H1 (cell line): Measurements from ENCODE around the gene DEK. TPM values are rescaled to one million over a fixed set of nuclear protein-coding genes. Genes with fewer than 3 reads are reported as not detected.
A peak's percentile ranks its signal among the peaks of the same experiment; 100 is the strongest.

Experiments
- CTCF ChIP-seq, 3 experiments: IDR thresholded peaks; 1 replicate in 2 of 3; 2 replicates in 1 of 3; pipeline versions ENCODE4 v1.5.1 to v1.6.1; 2011; ENCODE audit warnings: low read length in 3 of 3, mild to moderate bottlenecking in 3 of 3, inconsistent platforms in 2 of 3, low read depth in 1 of 3, moderate library complexity in 1 of 3; ENCODE audit not compliant: insufficient read depth in 1 of 3; ENCODE audit errors: control extremely low read depth in 1 of 3
- E2F6 ChIP-seq: IDR thresholded peaks from 2 replicates; pipeline ENCODE4 v1.6.1; 2012; ENCODE audit warnings: inconsistent platforms
- HDAC2 ChIP-seq, 2 experiments: fragments of 300-600 bp in 1 of 2; sonication (generic) in 1 of 2; IDR thresholded peaks; 2 replicates each; pipeline ENCODE4 v1.6.1; 2011 to 2012; ENCODE audit warnings: low read depth in 2 of 2, low read length in 2 of 2, mild to moderate bottlenecking in 2 of 2, moderate library complexity in 2 of 2, borderline replicate concordance in 1 of 2, inconsistent platforms in 1 of 2
- KDM1A ChIP-seq: fragments of 200-600, 300-600 bp; sonication (generic); IDR thresholded peaks from 2 replicates; pipeline ENCODE4 v1.7.1; 2016; ENCODE audit warnings: mild to moderate bottlenecking, low read length, borderline replicate concordance
- MAX ChIP-seq: IDR thresholded peaks from 2 replicates; pipeline ENCODE4 v1.6.1; 2012; ENCODE audit warnings: inconsistent platforms
- PHF8 ChIP-seq: fragments of 200-600 bp; sonication (generic); conservative IDR thresholded peaks from 2 replicates; pipeline ENCODE4 v1.7.1; 2012; ENCODE audit warnings: low read depth, mild to moderate bottlenecking, inconsistent platforms, low read length, moderate library complexity
- POLR2A ChIP-seq, 2 experiments: IDR thresholded peaks; 1 replicate in 1 of 2; 2 replicates in 1 of 2; pipeline ENCODE4 v1.6.1; 2011; ENCODE audit warnings: low read depth in 2 of 2, low read length in 2 of 2, mild to moderate bottlenecking in 2 of 2; ENCODE audit errors: control extremely low read depth in 1 of 2
- POLR2AphosphoS5 ChIP-seq: IDR thresholded peaks from 2 replicates; pipeline ENCODE4 v1.6.1; 2011; ENCODE audit warnings: low read depth, low read length
- RAD21 ChIP-seq, 2 experiments: IDR thresholded peaks in 1 of 2; conservative IDR thresholded peaks in 1 of 2; 2 replicates each; pipeline ENCODE4 v1.6.1; 2011; ENCODE audit warnings: low read depth in 2 of 2, low read length in 2 of 2, improper control_type of control experiment in 1 of 2, inconsistent platforms in 1 of 2, mild to moderate bottlenecking in 1 of 2, moderate library complexity in 1 of 2
- RXRA ChIP-seq: IDR thresholded peaks from 2 replicates; pipeline ENCODE4 v1.6.1; 2011; ENCODE audit warnings: low read depth, mild to moderate bottlenecking, low read length, moderate library complexity; ENCODE audit not compliant: insufficient read depth
- SIN3A ChIP-seq, 2 experiments: IDR thresholded peaks in 1 of 2; conservative IDR thresholded peaks in 1 of 2; 2 replicates each; pipeline ENCODE4 v1.6.1; 2011 to 2012; ENCODE audit warnings: low read length in 2 of 2, improper control_type of control experiment in 1 of 2, low read depth in 1 of 2, mild to moderate bottlenecking in 1 of 2
- SP4 ChIP-seq: IDR thresholded peaks from 2 replicates; pipeline ENCODE4 v1.6.1; 2012; ENCODE audit warnings: low read length, inconsistent platforms
- TAF1 ChIP-seq: IDR thresholded peaks from 2 replicates; pipeline ENCODE4 v1.6.1; 2011; ENCODE audit warnings: mild to moderate bottlenecking, low read depth, low read length
- TAF7 ChIP-seq: optimal IDR thresholded peaks from 2 replicates; pipeline ENCODE3; 2011; ENCODE audit warnings: low read depth, mild to moderate bottlenecking, inconsistent platforms, low read length, moderate library complexity, borderline replicate concordance
- TBP ChIP-seq: IDR thresholded peaks from 2 replicates; pipeline ENCODE4 v1.6.1; 2011; ENCODE audit warnings: low read depth, low read length, improper control_type of control experiment
- YY1 ChIP-seq: IDR thresholded peaks from 2 replicates; pipeline ENCODE4 v1.6.1; 2011; ENCODE audit warnings: low read depth, mild to moderate bottlenecking, low read length
- polyA plus RNA-seq, 7 experiments: library from polyadenylated mRNA; depleted of rRNA in 3 of 7; stranded (reverse) in 5 of 7; unstranded in 2 of 7; fragments of >200 nt in 5 of 7; fragments of 200-250 nt in 2 of 7; gene quantifications; 1 replicate in 5 of 7; 2 replicates in 1 of 7; 4 replicates in 1 of 7; pipeline versions ENCODE4 v1.2.1 to v1.2.3, GENCODE V29; 2011 to 2013; ENCODE audit warnings: missing spikeins in 2 of 7, mixed read lengths in 2 of 7
- total RNA-seq: library from RNA; stranded (reverse); fragmentation: NEBNext Ultra II Directional; extraction: Animal tissue kit (Norgen Biotek cat#: 25700); gene quantifications from 2 replicates; pipeline ENCODE4 v1.2.1, GENCODE V29; 2021

The DEK gene
- total and polyA plus RNA-seq, 2 of the 8 experiments (the other 6 are each of a cell fraction or from before 2014, with no cell fraction given): 40.0 to 228 TPM

- TF ChIP-seq SP4 (no peak), POLR2A (IDR thresholded peaks at IDR 0.05; ENCODE audit: control extremely low read depth in 1 of 2, low read depth in 2 of 2, low read length in 2 of 2) (peak; percentile 20 to 78; a peak in 2 of 3 replicates), YY1 (peak; percentile 93), TAF1 (peak; percentile 86), TBP (peak; percentile 66; the same call in 1 of the 2 replicates), CTCF (IDR thresholded peaks at IDR 0.05; ENCODE audit: control extremely low read depth in 1 of 3, insufficient read depth in 1 of 3, low read depth in 1 of 3, low read length in 3 of 3) (peak; percentile 10 to 41 (median 19); a peak in 3 of 4 replicates), RAD21 (IDR thresholded peaks at IDR 0.05 in 1 of 2, conservative IDR thresholded peaks at IDR 0.05 in 1 of 2; ENCODE audit: low read depth in 2 of 2, low read length in 2 of 2) (peak in 1 of 2 experiments; percentile 15; a peak in 1 of 4 replicates), TAF7 (peak; percentile 90), SIN3A (conservative IDR thresholded peaks at IDR 0.05 in 1 of 2, IDR thresholded peaks at IDR 0.05 in 1 of 2; ENCODE audit: low read depth in 1 of 2, low read length in 2 of 2) (0 out of 4 replicates have a peak, but pooled peaks of 1 of the 2 experiments have one; percentile 38), KDM1A (no peak), MAX (0 out of 2 replicates have a peak, but pooled peaks have one; percentile 7), RXRA (no peak), PHF8 (peak; percentile 94), E2F6 (peak; percentile 86), POLR2AphosphoS5 (peak; percentile 0; the same call in 1 of the 2 replicates), HDAC2 (IDR thresholded peaks at IDR 0.05; ENCODE audit: borderline replicate concordance in 1 of 2, low read depth in 2 of 2, low read length in 2 of 2) (peak; percentile 79 to 90; a peak in 3 of 4 replicates)
Measured at GRCh38 chr6:18264219-18264922, at the start of gene DEK (continued).
